ENCODE results near the gene GRIK4.

GRIK4 gene

DNA sequence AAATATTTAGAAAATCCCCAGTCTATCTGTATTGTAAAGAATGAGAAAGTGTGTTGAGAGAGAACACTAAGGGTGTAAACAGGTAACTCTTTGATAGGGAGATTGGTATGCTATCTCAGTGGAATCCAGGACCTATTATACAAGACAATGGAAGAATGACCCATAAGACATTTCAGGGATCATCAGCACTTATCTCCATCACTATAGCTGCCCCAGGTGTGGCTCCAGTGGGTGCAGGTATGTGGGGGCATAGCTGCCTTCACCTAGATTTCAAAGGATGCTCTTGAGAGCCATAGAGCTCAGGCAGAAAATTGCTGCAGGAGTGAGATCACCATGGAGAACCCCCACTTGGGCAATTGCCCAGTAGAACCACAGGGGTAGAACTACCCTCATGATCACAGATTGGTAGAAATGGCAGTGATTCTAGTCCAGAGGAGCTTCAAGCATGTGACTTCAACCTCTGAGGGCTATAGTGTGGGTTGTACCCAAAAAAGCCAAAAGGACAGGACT, 260.1 kb downstream of the GRIK4 start:
- Histone ChIP-seq H3K9me3 (ENCODE audit: insufficient read depth, low read length) (peaks cover 37% of the 10 kb centered on the region), H3K4me1 (ENCODE audit: insufficient read depth, insufficient read length) (peaks cover 3% of the 10 kb centered on the region), H3K9ac (ENCODE audit: insufficient read length, low read depth) (no peak overlapping the region), H3K27me3 (ENCODE audit: insufficient read depth, insufficient read length) (no peaks in the 10 kb centered on the region), H3K4me3 (ENCODE audit: insufficient read length, low read depth) (no peak overlapping the region), H3K36me3 (ENCODE audit: insufficient read depth, insufficient read length, low read length) (no peaks in the 10 kb centered on the region)
- no peak for DNase-seq (ENCODE audit: low read depth, low spot score)
- TF ChIP-seq YY1 (IDR thresholded peaks at IDR 0.05; ENCODE audit: insufficient read depth, insufficient read length), result no peak
- no peak for TF ChIP-seq SUZ12 (IDR thresholded peaks at IDR 0.05; ENCODE audit: extremely low read depth, insufficient read depth, insufficient read length)
- TF ChIP-seq ZNF274 (IDR thresholded peaks at IDR 0.05; ENCODE audit: low read depth, low read length), result no peak

DNA sequence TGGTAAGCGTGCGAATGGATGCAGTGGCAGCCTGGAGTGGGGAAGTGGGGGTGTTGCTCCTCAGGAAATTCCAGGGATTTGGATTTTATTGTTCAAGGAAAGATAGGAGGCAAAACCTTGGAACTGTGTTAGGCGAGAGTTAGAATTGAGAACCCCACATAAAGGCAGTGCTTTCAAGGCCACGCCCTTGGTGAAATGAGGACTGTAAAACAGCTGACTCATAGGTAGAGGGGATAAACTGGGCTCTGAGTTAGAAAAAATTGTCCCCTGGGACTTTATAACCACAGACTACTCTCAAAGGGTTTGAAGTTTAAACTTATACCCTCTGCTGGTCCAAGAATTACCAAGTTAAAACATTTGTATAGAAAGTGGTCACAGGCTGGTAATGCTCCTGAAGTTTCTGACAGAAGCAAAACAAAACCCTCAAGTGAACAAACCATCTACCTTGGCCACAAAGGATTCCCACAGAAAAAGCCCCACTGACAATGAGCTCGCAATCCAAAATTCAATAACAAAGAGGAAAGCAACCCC, 262.0 kb downstream of the GRIK4 start:
- Histone ChIP-seq H3K4me1 (ENCODE audit: insufficient read depth, insufficient read length) (peaks cover 6% of the 10 kb centered on the region), H3K4me3 (ENCODE audit: insufficient read length, low read depth) (no peak overlapping the region), H3K9ac (ENCODE audit: insufficient read length, low read depth) (no peak overlapping the region), H3K9me3 (ENCODE audit: insufficient read depth, low read length) (peaks cover 26% of the 10 kb centered on the region), H3K27me3 (ENCODE audit: insufficient read depth, insufficient read length) (no peaks in the 10 kb centered on the region), H3K36me3 (ENCODE audit: insufficient read depth, insufficient read length, low read length) (no peaks in the 10 kb centered on the region)
- TF ChIP-seq YY1 (IDR thresholded peaks at IDR 0.05; ENCODE audit: insufficient read depth, insufficient read length) (no peak), SUZ12 (IDR thresholded peaks at IDR 0.05; ENCODE audit: extremely low read depth, insufficient read depth, insufficient read length) (no peak), ZNF274 (IDR thresholded peaks at IDR 0.05; ENCODE audit: low read depth, low read length) (no peak)
- DNase-seq (ENCODE audit: low read depth, low spot score), result no peak

DNA sequence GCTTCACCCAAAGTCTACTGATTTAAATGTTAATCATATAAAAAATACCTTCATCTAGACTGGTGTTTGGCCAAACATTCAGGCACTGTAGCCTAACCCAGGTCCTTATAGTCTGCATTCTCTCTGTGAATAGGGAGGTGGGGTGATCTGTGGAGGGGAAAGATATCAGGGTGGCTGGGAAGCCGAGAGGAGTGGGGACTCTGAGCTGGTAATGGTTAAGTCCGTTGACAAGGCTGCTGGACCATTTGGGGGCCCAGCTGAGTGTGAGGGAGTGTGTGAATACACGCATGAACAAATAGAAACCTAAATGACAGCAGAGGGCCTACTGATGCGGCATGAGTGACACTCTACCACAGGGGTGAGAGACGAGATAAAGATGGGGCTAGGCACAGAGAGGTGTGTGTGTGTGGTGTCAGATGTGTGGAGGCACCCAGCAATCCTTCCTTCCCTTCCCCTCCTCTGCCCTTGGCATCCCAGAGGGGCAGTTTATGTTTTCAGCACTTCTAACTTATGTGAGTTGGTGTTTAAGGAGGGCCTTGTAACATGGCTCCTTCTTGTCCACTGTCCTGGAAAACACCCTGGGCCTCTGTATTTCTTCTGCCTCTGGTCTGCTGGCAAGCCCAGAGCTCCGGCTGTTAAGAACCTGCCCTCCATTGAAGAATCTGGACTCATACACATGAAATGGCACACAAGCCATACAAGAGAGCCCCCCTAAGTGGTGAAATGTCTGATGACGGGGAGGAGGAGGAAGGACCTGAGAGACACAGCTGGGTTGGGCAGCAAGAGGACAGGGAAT, 263.2 kb downstream of the GRIK4 start:
- no peaks in the 10 kb centered on the region for H3K36me3 ChIP-seq (ENCODE audit: insufficient read depth, insufficient read length, low read length)
- H3K9me3 ChIP-seq (ENCODE audit: insufficient read depth, low read length), result peaks cover 26% of the 10 kb centered on the region
- H3K9ac ChIP-seq (ENCODE audit: insufficient read length, low read depth), result no peak overlapping the region
- peaks cover 11% of the 10 kb centered on the region for H3K4me1 ChIP-seq (ENCODE audit: insufficient read depth, insufficient read length)
- H3K27me3 ChIP-seq (ENCODE audit: insufficient read depth, insufficient read length), result no peaks in the 10 kb centered on the region
- DNase-seq (ENCODE audit: low read depth, low spot score), result no peak
- TF ChIP-seq ZNF274 (IDR thresholded peaks at IDR 0.05; ENCODE audit: low read depth, low read length) (no peak), YY1 (IDR thresholded peaks at IDR 0.05; ENCODE audit: insufficient read depth, insufficient read length) (no peak), SUZ12 (IDR thresholded peaks at IDR 0.05; ENCODE audit: extremely low read depth, insufficient read depth, insufficient read length) (no peak)
- no peak overlapping the region for H3K4me3 ChIP-seq (ENCODE audit: insufficient read length, low read depth)

DNA sequence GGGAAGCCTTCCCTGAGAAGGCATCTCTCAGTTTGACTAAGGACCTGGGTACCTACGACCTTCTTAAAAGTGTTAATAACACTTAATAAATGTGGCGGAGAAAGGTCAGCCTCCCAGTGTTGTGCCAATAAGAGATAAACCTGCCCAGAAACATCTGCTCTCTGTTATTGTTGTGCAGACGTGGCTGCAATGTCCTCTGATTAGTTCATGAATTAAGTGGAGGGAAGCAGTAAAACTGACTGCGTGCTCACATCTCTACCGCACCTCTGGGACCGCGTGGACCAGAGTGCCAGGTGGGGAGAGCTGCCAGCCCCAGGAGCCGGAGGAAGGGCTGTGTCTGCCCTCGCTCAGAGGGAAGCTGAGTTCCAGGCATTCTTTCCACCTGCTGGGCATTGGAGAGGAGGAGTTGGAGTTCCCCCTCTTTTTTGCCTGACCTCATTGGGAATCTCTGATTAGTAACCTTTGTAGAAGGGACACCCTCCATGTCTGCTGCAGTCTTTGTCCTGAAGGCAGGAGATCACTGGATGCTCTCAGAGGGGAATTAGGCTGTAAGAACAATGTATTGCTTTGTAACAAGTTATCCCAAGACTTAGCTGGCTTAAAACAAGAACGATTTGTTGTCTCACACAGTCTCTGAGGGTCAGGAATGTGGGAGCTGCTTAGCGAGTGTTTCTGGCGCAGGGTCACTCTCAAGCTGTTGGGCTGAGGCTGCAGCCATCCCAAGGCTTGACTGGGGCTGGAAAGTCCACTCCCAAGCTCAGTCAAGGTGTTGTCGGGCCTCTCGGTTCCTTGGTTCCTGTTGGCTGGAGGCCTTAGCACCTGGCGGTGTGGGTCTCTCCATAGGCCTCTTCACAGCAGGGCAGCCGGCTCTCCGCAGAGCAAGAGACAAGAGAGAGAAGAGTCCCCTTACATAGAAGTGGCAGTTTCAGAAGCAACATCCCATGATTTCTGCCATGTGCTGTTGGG, 264.7 kb downstream of the GRIK4 start:
- no peak overlapping the region for H3K4me3 ChIP-seq (ENCODE audit: insufficient read length, low read depth)
- no peak for TF ChIP-seq SUZ12 (IDR thresholded peaks at IDR 0.05; ENCODE audit: extremely low read depth, insufficient read depth, insufficient read length)
- TF ChIP-seq ZNF274 (IDR thresholded peaks at IDR 0.05; ENCODE audit: low read depth, low read length), result no peak
- no peak for TF ChIP-seq YY1 (IDR thresholded peaks at IDR 0.05; ENCODE audit: insufficient read depth, insufficient read length)
- H3K36me3 ChIP-seq (ENCODE audit: insufficient read depth, insufficient read length, low read length), result no peaks in the 10 kb centered on the region
- peaks cover 11% of the 10 kb centered on the region for H3K4me1 ChIP-seq (ENCODE audit: insufficient read depth, insufficient read length)
- H3K27me3 ChIP-seq (ENCODE audit: insufficient read depth, insufficient read length), result no peaks in the 10 kb centered on the region
- peaks cover 26% of the 10 kb centered on the region for H3K9me3 ChIP-seq (ENCODE audit: insufficient read depth, low read length)
- no peak overlapping the region for H3K9ac ChIP-seq (ENCODE audit: insufficient read length, low read depth)
- DNase-seq (ENCODE audit: low read depth, low spot score), result no peak

DNA sequence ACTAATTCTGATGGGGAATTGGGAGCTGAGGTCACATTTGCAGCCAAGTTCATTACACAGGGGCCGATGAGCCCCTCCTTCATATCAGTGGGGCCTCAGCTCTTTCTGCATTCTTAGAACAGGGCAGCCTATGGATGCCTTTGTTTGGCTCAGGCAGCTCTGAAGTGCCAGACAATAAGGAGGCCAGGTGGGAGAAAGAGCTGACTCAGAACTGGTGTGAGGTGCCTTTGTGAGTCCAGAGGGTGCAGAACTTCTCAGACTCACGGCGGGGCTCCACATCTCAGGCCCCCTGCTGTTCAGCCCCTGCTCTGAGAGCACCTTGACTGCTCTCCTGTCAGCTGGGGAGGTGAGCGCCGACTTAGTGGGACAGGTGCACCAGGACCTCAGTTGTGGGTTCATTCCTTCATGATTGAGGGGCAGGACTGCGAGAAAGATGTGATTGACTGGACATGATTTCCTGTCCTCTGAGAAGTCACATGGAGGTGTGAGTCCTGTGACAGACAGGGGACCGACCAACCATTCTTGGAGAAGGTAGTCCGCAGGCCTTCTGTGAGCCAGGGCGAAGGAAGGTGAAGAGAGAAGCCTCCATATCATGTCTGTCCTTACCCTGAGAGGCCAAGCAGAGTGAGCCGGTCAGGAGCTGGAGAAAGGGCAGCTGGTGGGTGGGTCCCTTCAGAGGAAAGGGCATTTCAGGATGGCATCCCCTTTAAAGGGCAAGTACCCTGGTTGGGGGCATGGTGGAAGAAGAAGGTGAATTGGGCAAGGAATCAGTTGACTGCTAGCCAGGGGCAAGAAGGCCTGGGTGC, 267.3 kb downstream of the GRIK4 start:
- no peak overlapping the region for H3K4me3 ChIP-seq (ENCODE audit: insufficient read length, low read depth)
- peaks cover 11% of the 10 kb centered on the region for H3K4me1 ChIP-seq (ENCODE audit: insufficient read depth, insufficient read length)
- peaks cover 9% of the 10 kb centered on the region for H3K9me3 ChIP-seq (ENCODE audit: insufficient read depth, low read length)
- no peaks in the 10 kb centered on the region for H3K27me3 ChIP-seq (ENCODE audit: insufficient read depth, insufficient read length)
- TF ChIP-seq SUZ12 (IDR thresholded peaks at IDR 0.05; ENCODE audit: extremely low read depth, insufficient read depth, insufficient read length), result no peak
- no peak overlapping the region for H3K9ac ChIP-seq (ENCODE audit: insufficient read length, low read depth)
- no peaks in the 10 kb centered on the region for H3K36me3 ChIP-seq (ENCODE audit: insufficient read depth, insufficient read length, low read length)
- DNase-seq (ENCODE audit: low read depth, low spot score), result no peak

DNA sequence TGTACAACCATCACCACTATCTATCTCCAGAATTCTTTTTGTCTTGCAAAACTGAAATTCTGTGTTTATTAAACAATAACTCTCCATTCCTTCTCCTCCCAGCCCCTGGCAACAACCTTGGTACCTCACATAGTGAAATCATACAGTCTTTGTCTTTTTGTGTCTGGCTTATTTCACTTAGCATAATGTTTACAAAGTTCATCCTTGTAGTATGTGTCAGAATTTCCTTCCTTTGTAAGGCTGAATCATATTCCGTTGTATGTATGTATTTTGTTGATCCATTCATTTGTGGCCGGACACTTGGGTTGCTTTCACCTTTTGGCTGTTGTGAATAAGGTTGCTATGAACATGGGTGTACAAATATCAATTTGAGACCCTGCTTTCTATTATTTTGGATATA, 268.7 kb downstream of the GRIK4 start:
- Histone ChIP-seq H3K36me3 (ENCODE audit: insufficient read depth, insufficient read length, low read length) (no peaks in the 10 kb centered on the region), H3K9me3 (ENCODE audit: insufficient read depth, low read length) (no peaks in the 10 kb centered on the region), H3K4me1 (ENCODE audit: insufficient read depth, insufficient read length) (peaks cover 11% of the 10 kb centered on the region), H3K4me3 (ENCODE audit: insufficient read length, low read depth) (no peak overlapping the region), H3K9ac (ENCODE audit: insufficient read length, low read depth) (no peak overlapping the region), H3K27me3 (ENCODE audit: insufficient read depth, insufficient read length) (no peaks in the 10 kb centered on the region)
- no peak for DNase-seq (ENCODE audit: low read depth, low spot score)
- TF ChIP-seq SUZ12 (IDR thresholded peaks at IDR 0.05; ENCODE audit: extremely low read depth, insufficient read depth, insufficient read length) (no peak), ZNF274 (IDR thresholded peaks at IDR 0.05; ENCODE audit: low read depth, low read length) (no peak), YY1 (IDR thresholded peaks at IDR 0.05; ENCODE audit: insufficient read depth, insufficient read length) (no peak)

Measured in NT2/D1 (cell line).